Suprapubic skin (tissue), 4 donors: ENCODE measurements around the gene DOC2B. TPM values are rescaled to one million over a fixed set of nuclear protein-coding genes. Genes with fewer than 3 reads are reported as not detected.

Experiments used
- DNase-seq, 2 donors: peaks; one replicate each; pipeline ENCODE4 v3.0.0-alpha.2; 2019; ENCODE audit warnings: low spot score in 2 of 2
- H3K27ac ChIP-seq: fragments of 200-600 bp; sonication (generic); one replicate; pipeline ENCODE4 v1.5.1; 2019
- H3K27me3 ChIP-seq: fragments of 200-600 bp; sonication (generic); one replicate; pipeline ENCODE4 v1.5.1; 2019
- H3K36me3 ChIP-seq: fragments of 200-600 bp; sonication (generic); one replicate; pipeline ENCODE4 v1.5.1; 2019
- H3K4me1 ChIP-seq: fragments of 200-600 bp; sonication (generic); one replicate; pipeline ENCODE4 v1.5.1; 2019
- H3K4me3 ChIP-seq: fragments of 200-600 bp; sonication (generic); one replicate; pipeline ENCODE4 v1.5.1; 2019; ENCODE audit warnings: mild to moderate bottlenecking
- H3K9me3 ChIP-seq: fragments of 200-600 bp; sonication (generic); one replicate; pipeline ENCODE4 v1.5.1; 2019
- EP300 ChIP-seq: sonication (generic); formaldehyde crosslinking; IDR thresholded peaks from one replicate; pipeline ENCODE4 v1.6.1; 2017; ENCODE audit warnings: antibody characterized with exemption
- POLR2A ChIP-seq, 2 donors: fragments of 450-650 bp; IDR thresholded peaks; one replicate each; pipeline ENCODE4 v1.6.1; 2017; ENCODE audit warnings: antibody characterized with exemption in 2 of 2, mild to moderate bottlenecking in 2 of 2, moderate library complexity in 2 of 2
- POLR2AphosphoS5 ChIP-seq, 3 donors: sonication (generic); formaldehyde crosslinking; IDR thresholded peaks; one replicate each; pipeline ENCODE4 v1.6.1; 2017; ENCODE audit warnings: antibody characterized with exemption in 3 of 3
- WGBS: methylation state at CpG from one replicate; pipeline ENCODE4 v1.1.5; 2018; 5-methylcytosine and 5-hydroxymethylcytosine counted together
- total RNA-seq, 4 donors: library from RNA; depleted of rRNA; stranded (reverse); fragments of >200 nt; gene quantifications; one replicate each; pipeline ENCODE4 v1.1.0, GENCODE V29; 2016
- TF ChIP-seq, protein P1 (sequence below), 2 donors: fragments of 200-600 bp in 1 of 2; fragments of 450-650 bp in 1 of 2; sonication (generic) in 1 of 2; IDR thresholded peaks; one replicate each; pipeline ENCODE4 v1.5.1; 2016 to 2019; ENCODE audit warnings: antibody characterized with exemption in 2 of 2, mild to moderate bottlenecking in 1 of 2, moderate library complexity in 1 of 2

Gene DOC2B
- total RNA-seq, 4 donors from 2014 or later, result 1.8 to 19.4 (median 6.1) TPM

DNA sequence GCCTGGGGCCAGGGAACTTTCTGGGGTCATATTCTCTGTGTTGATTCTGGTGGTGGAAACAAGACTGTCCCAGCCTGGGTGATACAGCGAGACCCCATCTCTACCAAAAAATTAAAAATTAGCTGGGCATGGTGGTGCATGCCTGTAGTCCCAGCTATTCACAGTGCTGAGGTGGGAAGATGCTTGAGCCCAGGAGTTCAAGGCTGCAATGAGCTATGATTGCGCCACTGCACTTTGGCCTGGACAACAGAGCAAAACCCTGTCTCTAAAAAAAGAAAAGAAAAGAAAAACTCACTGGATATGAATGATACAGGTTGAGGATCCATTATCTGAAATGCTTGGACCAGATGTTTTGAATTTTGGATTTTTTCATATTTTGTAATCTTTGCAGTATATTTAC lies 30.4 kb downstream of the DOC2B start:
- Histone ChIP-seq H3K9me3 (no peaks in the 10 kb centered on the region), H3K4me1 (no peaks in the 10 kb centered on the region), H3K27me3 (no peaks in the 10 kb centered on the region), H3K4me3 (no peak overlapping the region), H3K27ac (no peak overlapping the region), H3K36me3 (no peaks in the 10 kb centered on the region)
- DNase-seq, result peak; percentile 4 to 20
- WGBS, result 93% methylated on average over 2 of the region's 2 CpGs
- TF ChIP-seq POLR2AphosphoS5 (IDR thresholded peaks at IDR 0.05), result no peak
- TF ChIP-seq, protein P1, sequence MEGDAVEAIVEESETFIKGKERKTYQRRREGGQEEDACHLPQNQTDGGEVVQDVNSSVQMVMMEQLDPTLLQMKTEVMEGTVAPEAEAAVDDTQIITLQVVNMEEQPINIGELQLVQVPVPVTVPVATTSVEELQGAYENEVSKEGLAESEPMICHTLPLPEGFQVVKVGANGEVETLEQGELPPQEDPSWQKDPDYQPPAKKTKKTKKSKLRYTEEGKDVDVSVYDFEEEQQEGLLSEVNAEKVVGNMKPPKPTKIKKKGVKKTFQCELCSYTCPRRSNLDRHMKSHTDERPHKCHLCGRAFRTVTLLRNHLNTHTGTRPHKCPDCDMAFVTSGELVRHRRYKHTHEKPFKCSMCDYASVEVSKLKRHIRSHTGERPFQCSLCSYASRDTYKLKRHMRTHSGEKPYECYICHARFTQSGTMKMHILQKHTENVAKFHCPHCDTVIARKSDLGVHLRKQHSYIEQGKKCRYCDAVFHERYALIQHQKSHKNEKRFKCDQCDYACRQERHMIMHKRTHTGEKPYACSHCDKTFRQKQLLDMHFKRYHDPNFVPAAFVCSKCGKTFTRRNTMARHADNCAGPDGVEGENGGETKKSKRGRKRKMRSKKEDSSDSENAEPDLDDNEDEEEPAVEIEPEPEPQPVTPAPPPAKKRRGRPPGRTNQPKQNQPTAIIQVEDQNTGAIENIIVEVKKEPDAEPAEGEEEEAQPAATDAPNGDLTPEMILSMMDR (IDR thresholded peaks at IDR 0.05), result no peak
- TF ChIP-seq POLR2A (IDR thresholded peaks at IDR 0.05), result no peak
- no peak for TF ChIP-seq EP300

DNA sequence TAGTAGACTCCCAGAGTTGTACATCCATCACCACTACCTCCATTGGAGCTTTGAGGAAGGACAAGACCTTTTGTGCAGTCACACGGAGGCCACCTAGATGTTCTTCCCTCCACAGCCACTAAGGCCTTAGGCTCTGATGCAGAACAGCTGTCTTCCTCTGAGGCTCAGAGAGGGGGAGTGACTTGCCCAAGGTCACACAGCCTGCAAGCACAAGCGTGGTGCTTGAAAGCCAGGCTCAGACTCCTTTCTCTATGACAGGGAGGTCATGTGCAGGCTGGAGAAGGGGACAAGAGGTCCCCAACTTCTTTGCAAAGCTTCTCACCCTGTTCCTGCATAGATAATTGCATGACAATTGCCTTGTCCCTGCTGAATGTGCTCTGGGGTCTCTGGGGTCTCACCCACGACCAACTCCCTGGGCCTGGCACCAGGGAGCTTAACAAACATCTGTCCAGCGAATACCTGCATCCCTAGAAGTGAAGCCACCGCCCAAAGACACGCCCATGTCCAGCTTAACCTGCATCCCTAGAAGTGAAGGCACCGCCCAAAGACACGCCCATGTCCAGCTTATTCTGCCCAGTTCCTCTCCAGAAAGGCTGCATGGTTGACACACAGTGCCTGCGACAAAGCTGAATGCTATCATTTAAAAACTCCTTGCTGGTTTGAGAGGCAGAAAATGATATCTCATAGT lies 31.4 kb downstream of the DOC2B start:
- 95% methylated on average over 9 of the region's 9 CpGs for WGBS
- no peaks in the 10 kb centered on the region for H3K27me3 ChIP-seq
- no peak overlapping the region for H3K4me3 ChIP-seq
- TF ChIP-seq, protein P1 (IDR thresholded peaks at IDR 0.05), result no peak
- no peak for TF ChIP-seq EP300
- TF ChIP-seq POLR2A (IDR thresholded peaks at IDR 0.05), result no peak
- TF ChIP-seq POLR2AphosphoS5 (IDR thresholded peaks at IDR 0.05), result no peak
- H3K36me3 ChIP-seq, result no peaks in the 10 kb centered on the region
- no peaks in the 10 kb centered on the region for H3K4me1 ChIP-seq
- H3K9me3 ChIP-seq, result no peaks in the 10 kb centered on the region
- peak; percentile 27 to 37 for DNase-seq
- no peak overlapping the region for H3K27ac ChIP-seq

DNA sequence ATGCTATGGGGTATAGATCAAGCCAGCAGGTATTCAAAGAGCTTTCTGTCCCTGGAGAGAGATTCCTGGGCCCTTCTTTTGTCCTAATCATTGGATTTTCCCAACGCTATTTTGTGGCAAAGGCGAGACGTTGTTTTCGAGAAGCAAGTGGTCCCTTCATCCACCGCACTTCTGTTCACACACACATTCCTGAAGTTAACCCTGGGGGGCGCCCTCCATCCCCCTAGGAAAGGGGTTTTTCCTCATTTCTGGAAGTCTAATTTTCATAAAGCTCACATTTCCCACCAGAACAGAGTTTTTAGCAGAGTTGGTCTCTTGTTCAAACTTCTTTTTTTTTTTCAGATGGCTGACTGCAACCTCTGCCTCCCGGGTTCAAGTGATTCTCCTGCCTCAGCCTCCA lies 32.2 kb downstream of the DOC2B start:
- 91% methylated on average over 7 of the region's 7 CpGs for WGBS
- no peaks in the 10 kb centered on the region for H3K27me3 ChIP-seq
- peaks cover under 1% of the 10 kb centered on the region for H3K4me1 ChIP-seq
- H3K4me3 ChIP-seq, result no peak overlapping the region
- no peak overlapping the region for H3K27ac ChIP-seq
- peak in 1 of 2 donors; percentile 25 for DNase-seq
- H3K36me3 ChIP-seq, result no peaks in the 10 kb centered on the region
- H3K9me3 ChIP-seq, result no peaks in the 10 kb centered on the region
- TF ChIP-seq EP300 (no peak), POLR2AphosphoS5 (IDR thresholded peaks at IDR 0.05) (no peak), POLR2A (IDR thresholded peaks at IDR 0.05) (no peak)
- TF ChIP-seq, protein P1 (IDR thresholded peaks at IDR 0.05), result no peak

DNA sequence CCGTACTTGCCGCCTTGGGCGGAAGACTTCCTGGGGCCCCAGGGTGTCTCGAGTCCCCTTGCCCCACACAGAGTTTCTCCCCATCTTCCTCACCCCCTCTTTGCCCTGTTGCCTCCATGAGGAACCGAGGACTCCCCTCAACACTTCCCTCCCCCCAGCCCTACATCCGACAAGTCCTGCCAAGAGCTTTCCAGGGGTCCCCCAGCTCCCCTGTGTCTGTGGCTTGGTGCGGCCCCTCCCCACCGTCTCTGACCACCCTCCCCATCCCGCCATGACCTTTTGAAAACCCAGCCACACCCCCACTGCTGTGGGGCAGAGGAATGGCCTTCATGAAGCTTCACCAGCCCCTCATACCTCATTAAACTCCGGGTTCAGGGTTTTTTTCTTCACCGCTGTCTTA lies 32.7 kb downstream of the DOC2B start:
- no peak overlapping the region for H3K4me3 ChIP-seq
- no peaks in the 10 kb centered on the region for H3K36me3 ChIP-seq
- DNase-seq, result peak; percentile 48 to 64
- TF ChIP-seq POLR2A (IDR thresholded peaks at IDR 0.05) (no peak), EP300 (no peak), POLR2AphosphoS5 (IDR thresholded peaks at IDR 0.05) (no peak)
- TF ChIP-seq, protein P1 (IDR thresholded peaks at IDR 0.05), result no peak
- no peak overlapping the region for H3K27ac ChIP-seq
- H3K4me1 ChIP-seq, result peaks cover 3% of the 10 kb centered on the region
- H3K9me3 ChIP-seq, result no peaks in the 10 kb centered on the region
- no peaks in the 10 kb centered on the region for H3K27me3 ChIP-seq
- WGBS, result 79% methylated on average over 10 of the region's 11 CpGs

DNA sequence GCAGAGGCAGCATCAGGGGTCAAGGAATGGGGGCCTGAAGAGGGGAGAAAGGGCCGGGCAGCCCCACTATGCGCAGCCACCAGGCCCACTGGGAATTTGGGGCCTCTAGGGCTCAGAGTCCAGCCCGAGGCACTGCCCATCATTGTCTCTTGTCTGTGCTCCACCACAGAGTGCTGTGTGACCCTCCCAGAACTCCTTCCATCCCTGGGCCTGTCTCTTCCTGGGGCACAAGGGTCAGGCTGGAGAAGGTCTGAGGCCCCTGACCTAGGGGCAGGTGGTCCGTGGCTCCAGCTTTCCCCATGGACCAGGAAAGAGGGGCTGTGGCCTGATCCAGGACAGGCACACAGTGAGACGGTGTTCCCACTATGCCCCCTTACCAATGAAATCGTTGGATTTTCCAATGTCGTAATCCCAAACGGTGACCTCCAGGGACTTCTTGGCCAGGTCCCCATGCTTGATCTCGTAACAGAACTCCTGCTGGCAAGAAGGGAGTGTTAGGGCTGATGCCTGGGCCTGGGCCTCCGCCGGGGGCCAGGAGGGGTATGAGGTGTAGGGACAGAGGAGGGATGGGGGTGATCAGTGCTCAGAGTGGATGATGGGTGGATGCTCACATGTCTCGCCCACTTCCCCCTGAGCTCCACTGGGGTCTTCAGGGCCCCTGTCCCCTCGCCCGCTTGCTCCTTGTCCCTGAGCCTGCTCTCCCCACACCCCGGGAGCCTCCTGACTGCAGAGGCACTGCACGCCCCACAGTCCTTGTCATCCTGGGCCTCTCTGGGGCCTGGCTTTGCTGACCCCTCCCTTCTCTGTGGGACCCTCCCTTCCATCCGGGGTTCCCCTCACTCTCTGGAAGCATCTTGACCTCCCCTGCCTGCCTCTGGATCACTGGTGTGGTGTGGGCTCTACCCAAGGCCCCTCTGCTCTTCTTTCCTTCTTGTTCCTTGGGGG lies 33.4 kb downstream of the DOC2B start:
- 83% methylated on average over 13 of the region's 17 CpGs for WGBS
- no peaks in the 10 kb centered on the region for H3K9me3 ChIP-seq
- TF ChIP-seq POLR2AphosphoS5 (IDR thresholded peaks at IDR 0.05), result no peak
- no peak for TF ChIP-seq EP300
- no peak for TF ChIP-seq POLR2A (IDR thresholded peaks at IDR 0.05)
- TF ChIP-seq, protein P1 (IDR thresholded peaks at IDR 0.05), result no peak
- no peaks in the 10 kb centered on the region for H3K27me3 ChIP-seq
- H3K27ac ChIP-seq, result no peak overlapping the region
- H3K4me1 ChIP-seq, result peaks cover 5% of the 10 kb centered on the region
- H3K36me3 ChIP-seq, result no peaks in the 10 kb centered on the region
- peak; percentile 30 to 49 for DNase-seq
- no peak overlapping the region for H3K4me3 ChIP-seq
